Gastroesophageal sphincter (tissue), 3 donors: ENCODE results near the gene VWA8.

Experiments used
- CTCF ChIP-seq, 4 experiments: fragments of 200-600 bp in 2 of 4; fragments of 450-650 bp in 2 of 4; sonication (generic) in 1 of 4; IDR thresholded peaks; one replicate each; pipeline ENCODE4 v1.5.1; 2017 to 2019; ENCODE audit warnings: antibody characterized with exemption in 4 of 4, mild to moderate bottlenecking in 2 of 4, moderate library complexity in 2 of 4
- EP300 ChIP-seq: sonication (generic); formaldehyde crosslinking; IDR thresholded peaks from one replicate; pipeline ENCODE4 v1.6.1; 2017; ENCODE audit warnings: antibody characterized with exemption, mild to moderate bottlenecking
- POLR2A ChIP-seq, 2 donors: fragments of 450-650 bp; IDR thresholded peaks; one replicate each; pipeline ENCODE4 v1.6.1; 2017; ENCODE audit warnings: antibody characterized with exemption in 2 of 2, mild to moderate bottlenecking in 2 of 2, moderate library complexity in 1 of 2
- POLR2AphosphoS5 ChIP-seq: sonication (generic); formaldehyde crosslinking; IDR thresholded peaks from one replicate; pipeline ENCODE4 v1.6.1; 2017; ENCODE audit warnings: antibody characterized with exemption

GRCh38 chr13:41621716-41622431, 339.0 kb downstream of the VWA8 start:
- TF ChIP-seq CTCF (IDR thresholded peaks at IDR 0.05) = no peak
- no peak for TF ChIP-seq POLR2AphosphoS5
- TF ChIP-seq POLR2A (IDR thresholded peaks at IDR 0.05) = no peak
- TF ChIP-seq EP300 = no peak
